ENCODE data around the gene SLC15A3. TPM values are rescaled to one million over a fixed set of nuclear protein-coding genes. Genes with fewer than 3 reads are reported as not detected.

The SLC15A3 gene
- total and polyA plus RNA-seq, 2 donors from 2014 or later, result 26.6 to 27.0 TPM

DNA sequence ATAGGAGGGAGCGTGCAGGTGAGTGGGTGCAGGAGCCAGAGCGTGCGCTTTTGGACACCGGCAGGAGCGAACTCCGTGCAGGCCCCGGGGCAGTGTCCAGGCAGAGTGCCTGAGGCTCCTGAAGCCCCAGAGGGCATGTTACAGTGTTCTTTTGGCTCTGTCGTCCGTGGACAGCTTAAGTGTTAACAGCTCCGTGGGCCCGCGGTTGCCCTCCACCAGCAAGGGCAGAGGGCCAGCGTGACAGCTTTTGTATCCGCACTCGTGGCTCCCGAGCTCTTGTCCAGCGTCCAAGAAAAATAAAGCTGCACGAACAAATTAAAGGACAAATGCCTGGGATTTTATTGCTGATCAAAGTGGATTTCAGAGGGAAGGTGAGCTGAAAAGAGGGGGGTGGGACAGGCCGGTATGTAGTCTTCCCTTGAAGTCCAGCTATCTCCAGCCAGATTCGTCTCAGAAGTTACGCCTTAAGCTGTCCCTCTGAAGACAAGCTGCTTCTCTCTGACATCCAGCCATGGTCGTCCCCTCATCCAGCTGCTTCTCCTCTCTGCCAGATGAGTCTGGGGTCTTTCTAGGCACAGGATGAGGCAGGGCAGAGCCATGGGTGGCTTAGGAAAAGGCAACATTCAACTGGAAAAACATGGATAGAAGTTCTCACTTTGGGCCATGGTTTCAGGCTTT lies 39.0 kb downstream of the SLC15A3 start:
- H3K36me3 ChIP-seq (ENCODE audit: control insufficient read depth in 2 of 3, insufficient read depth in 3 of 3, low read length in 3 of 3), result no peaks in the 10 kb centered on the region
- H3K27me3 ChIP-seq (ENCODE audit: control insufficient read depth, insufficient read depth, low read length), result no peaks in the 10 kb centered on the region
- FAIRE-seq (no peak), DNase-seq (peak in 2 of 5 donors; percentile 12 to 44)
- intact Hi-C loops (cut with DNase I), result no loop called here
- no peaks in the 10 kb centered on the region for H3K9me3 ChIP-seq (ENCODE audit: control insufficient read depth in 2 of 3, insufficient read depth in 1 of 3, low read length in 3 of 3)
- H3K27ac ChIP-seq (ENCODE audit: low read depth in 2 of 2, low read length in 2 of 2), result peak overlapping the region; percentile 95 to 98
- peak overlapping the region in 2 of 3 donors; percentile 90 to 94 for H3K4me3 ChIP-seq (ENCODE audit: low read length in 3 of 3)
- peaks cover 3 to 18% (median 6%) of the 10 kb centered on the region in 3 donors for H3K4me1 ChIP-seq (ENCODE audit: control insufficient read depth in 2 of 3, insufficient read depth in 2 of 3, low read depth in 1 of 3, low read length in 3 of 3)
- TF ChIP-seq, protein P1, sequence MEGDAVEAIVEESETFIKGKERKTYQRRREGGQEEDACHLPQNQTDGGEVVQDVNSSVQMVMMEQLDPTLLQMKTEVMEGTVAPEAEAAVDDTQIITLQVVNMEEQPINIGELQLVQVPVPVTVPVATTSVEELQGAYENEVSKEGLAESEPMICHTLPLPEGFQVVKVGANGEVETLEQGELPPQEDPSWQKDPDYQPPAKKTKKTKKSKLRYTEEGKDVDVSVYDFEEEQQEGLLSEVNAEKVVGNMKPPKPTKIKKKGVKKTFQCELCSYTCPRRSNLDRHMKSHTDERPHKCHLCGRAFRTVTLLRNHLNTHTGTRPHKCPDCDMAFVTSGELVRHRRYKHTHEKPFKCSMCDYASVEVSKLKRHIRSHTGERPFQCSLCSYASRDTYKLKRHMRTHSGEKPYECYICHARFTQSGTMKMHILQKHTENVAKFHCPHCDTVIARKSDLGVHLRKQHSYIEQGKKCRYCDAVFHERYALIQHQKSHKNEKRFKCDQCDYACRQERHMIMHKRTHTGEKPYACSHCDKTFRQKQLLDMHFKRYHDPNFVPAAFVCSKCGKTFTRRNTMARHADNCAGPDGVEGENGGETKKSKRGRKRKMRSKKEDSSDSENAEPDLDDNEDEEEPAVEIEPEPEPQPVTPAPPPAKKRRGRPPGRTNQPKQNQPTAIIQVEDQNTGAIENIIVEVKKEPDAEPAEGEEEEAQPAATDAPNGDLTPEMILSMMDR (IDR thresholded peaks at IDR 0.05; ENCODE audit: borderline replicate concordance, extremely low read depth, insufficient read depth), result no peak
- peak overlapping the region in 1 of 3 donors; percentile 92 for H3K9ac ChIP-seq (ENCODE audit: low read length in 3 of 3)

DNA sequence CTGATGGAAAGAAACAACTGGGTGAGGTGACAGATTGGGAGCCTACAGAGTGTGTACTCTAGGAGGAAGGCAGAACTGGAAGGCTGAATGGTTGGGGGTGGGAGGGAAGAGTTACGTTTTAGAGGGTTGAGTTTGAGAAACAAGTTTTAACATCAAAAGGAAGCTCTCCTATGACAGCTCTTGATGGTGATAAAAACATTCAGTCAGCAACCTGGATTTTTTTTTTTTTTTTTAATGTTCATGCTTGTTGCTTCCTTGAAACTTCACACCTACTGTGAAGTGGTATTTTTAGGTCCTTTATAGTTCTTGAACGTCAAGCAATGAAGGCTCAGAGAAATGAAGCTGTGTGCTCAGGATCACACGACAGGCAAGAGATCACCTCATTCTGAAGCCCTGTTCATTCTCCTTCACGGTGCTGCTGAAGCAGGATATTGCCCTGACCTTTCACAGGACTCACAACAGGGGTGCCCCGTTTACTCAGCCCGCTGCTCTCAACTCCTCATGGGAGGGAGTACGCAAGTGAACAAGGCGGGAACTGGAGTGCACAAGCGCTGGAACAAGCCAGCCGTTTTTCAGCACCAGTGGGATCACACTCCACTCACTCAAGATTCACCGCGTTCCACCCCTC lies 39.6 kb downstream of the SLC15A3 start:
- Histone ChIP-seq H3K4me3 (ENCODE audit: low read length in 3 of 3) (no peak overlapping the region), H3K4me1 (ENCODE audit: control insufficient read depth in 2 of 3, insufficient read depth in 2 of 3, low read depth in 1 of 3, low read length in 3 of 3) (peaks cover 3 to 18% (median 6%) of the 10 kb centered on the region in 3 donors), H3K36me3 (ENCODE audit: control insufficient read depth in 2 of 3, insufficient read depth in 3 of 3, low read length in 3 of 3) (no peaks in the 10 kb centered on the region), H3K9ac (ENCODE audit: low read length in 3 of 3) (no peak overlapping the region), H3K27ac (ENCODE audit: low read depth in 2 of 2, low read length in 2 of 2) (no peak overlapping the region), H3K27me3 (ENCODE audit: control insufficient read depth, insufficient read depth, low read length) (no peaks in the 10 kb centered on the region), H3K9me3 (ENCODE audit: control insufficient read depth in 2 of 3, insufficient read depth in 1 of 3, low read length in 3 of 3) (no peaks in the 10 kb centered on the region)
- TF ChIP-seq, protein P1 (IDR thresholded peaks at IDR 0.05; ENCODE audit: borderline replicate concordance, extremely low read depth, insufficient read depth), result no peak
- DNase-seq, result peak in 1 of 5 donors; percentile 28
- intact Hi-C loops (cut with DNase I), result no loop called here
- no peak for FAIRE-seq

DNA sequence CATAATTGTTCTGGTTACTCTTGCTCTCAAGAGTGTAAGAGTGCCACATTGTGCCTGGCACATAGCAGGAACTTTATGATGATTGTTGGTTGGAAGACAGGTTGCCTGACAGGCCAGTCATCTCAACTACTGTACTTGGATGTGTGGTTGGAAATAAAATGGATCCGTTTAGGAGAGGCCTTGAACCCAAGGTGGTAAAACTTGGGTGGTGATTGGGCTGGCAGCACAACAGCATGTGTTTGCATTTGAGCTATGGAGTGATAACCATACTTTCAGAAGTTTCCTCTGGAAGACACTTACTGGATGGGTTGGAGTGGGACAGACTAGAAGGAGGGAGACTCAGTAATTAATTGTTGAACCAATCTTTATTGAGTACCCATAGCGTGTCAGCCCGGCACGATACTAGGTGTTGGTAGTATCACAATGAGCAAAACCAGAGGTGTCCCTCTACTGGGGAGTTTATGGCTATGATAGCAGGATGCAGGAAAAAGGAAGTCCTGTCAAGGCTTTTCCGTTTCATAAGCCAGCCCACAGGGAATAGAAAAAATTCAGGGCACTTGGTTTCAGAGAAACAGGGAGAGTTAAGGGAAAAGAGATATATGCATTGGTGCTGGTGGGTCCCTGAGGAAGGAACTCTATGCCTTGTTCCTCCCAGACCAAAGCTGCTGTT lies 41.1 kb downstream of the SLC15A3 start:
- Histone ChIP-seq H3K27ac (ENCODE audit: low read depth in 2 of 2, low read length in 2 of 2) (no peak overlapping the region), H3K4me3 (ENCODE audit: low read length in 3 of 3) (no peak overlapping the region), H3K9me3 (ENCODE audit: control insufficient read depth in 2 of 3, insufficient read depth in 1 of 3, low read length in 3 of 3) (no peaks in the 10 kb centered on the region), H3K4me1 (ENCODE audit: control insufficient read depth in 2 of 3, insufficient read depth in 2 of 3, low read depth in 1 of 3, low read length in 3 of 3) (peaks cover 5 to 16% (median 6%) of the 10 kb centered on the region in 3 donors), H3K27me3 (ENCODE audit: control insufficient read depth, insufficient read depth, low read length) (no peaks in the 10 kb centered on the region), H3K9ac (ENCODE audit: low read length in 3 of 3) (no peak overlapping the region), H3K36me3 (ENCODE audit: control insufficient read depth in 2 of 3, insufficient read depth in 3 of 3, low read length in 3 of 3) (no peaks in the 10 kb centered on the region)
- intact Hi-C loops (cut with DNase I), result no loop called here
- FAIRE-seq (no peak), DNase-seq (no peak)
- TF ChIP-seq, protein P1 (IDR thresholded peaks at IDR 0.05; ENCODE audit: borderline replicate concordance, extremely low read depth, insufficient read depth), result no peak

Data from kidney (tissue), 14 donors.